Keratinocyte (primary cell): Measurements from ENCODE around the gene SEZ6L2. TPM values are rescaled to one million over a fixed set of nuclear protein-coding genes. Genes with fewer than 3 reads are reported as not detected.

ENCODE experiments used
- DNase-seq: peaks from one replicate; pipeline ENCODE4 v3.0.0-alpha.2; 2011; ENCODE audit warnings: low read depth, missing footprints, low spot score
- FAIRE-seq: peaks from 2 replicates; lab custom pipeline; 2011; peaks lifted over from hg19 to GRCh38; lab: Jason Lieb, UNC
- H2AFZ ChIP-seq: 2 replicates; pipeline ENCODE4 v1.6.0; 2012; ENCODE audit warnings: low read length, control low read depth, inconsistent platforms; ENCODE audit not compliant: control insufficient read depth
- H3K27ac ChIP-seq: 2 replicates; pipeline ENCODE4 v1.5.1; 2011; ENCODE audit warnings: low read length; ENCODE audit not compliant: control insufficient read depth, insufficient read depth
- H3K27me3 ChIP-seq: 3 replicates; pipeline ENCODE4 v1.6.0; 2011; ENCODE audit warnings: low read length; ENCODE audit not compliant: control insufficient read depth, insufficient read depth; ENCODE audit errors: extremely low read depth
- H3K36me3 ChIP-seq, 2 experiments: 2 replicates in 1 of 2; 3 replicates in 1 of 2; pipeline ENCODE4 v1.5.1; 2011; ENCODE audit warnings: low read length in 2 of 2, mild to moderate bottlenecking in 1 of 2; ENCODE audit not compliant: control insufficient read depth in 2 of 2, insufficient read depth in 2 of 2; ENCODE audit errors: extremely low read depth in 1 of 2
- H3K4me1 ChIP-seq: 3 replicates; pipeline ENCODE4 v1.5.1; 2011; ENCODE audit warnings: low read length; ENCODE audit not compliant: control insufficient read depth, insufficient read depth; ENCODE audit errors: extremely low read depth
- H3K4me2 ChIP-seq: 3 replicates; pipeline ENCODE4 v1.6.0; 2011; ENCODE audit warnings: low read depth, low read length; ENCODE audit not compliant: control insufficient read depth, insufficient read depth; ENCODE audit errors: extremely low read depth
- H3K4me3 ChIP-seq, 3 experiments: fragments of 200-600 bp in 1 of 3; sonication (generic) in 1 of 3; 2 replicates in 2 of 3; 3 replicates in 1 of 3; pipeline ENCODE4 v1.5.1; 2011 to 2016; ENCODE audit warnings: low read length in 3 of 3, mild to moderate bottlenecking in 3 of 3, control low read depth in 2 of 3, inconsistent platforms in 1 of 3, low read depth in 1 of 3, mixed read lengths in 1 of 3, mixed run types in 1 of 3, moderate library complexity in 1 of 3; ENCODE audit not compliant: control insufficient read depth in 2 of 3, insufficient read depth in 2 of 3; ENCODE audit errors: extremely low read depth in 1 of 3
- H3K79me2 ChIP-seq: 2 replicates; pipeline ENCODE4 v1.6.0; 2012; ENCODE audit warnings: low read length; ENCODE audit not compliant: control insufficient read depth, insufficient read depth
- H3K9ac ChIP-seq: 3 replicates; pipeline ENCODE4 v1.6.0; 2011; ENCODE audit warnings: low read length; ENCODE audit not compliant: control insufficient read depth, insufficient read depth; ENCODE audit errors: extremely low read depth
- H3K9me1 ChIP-seq: 3 replicates; pipeline ENCODE4 v1.6.0; 2011; ENCODE audit warnings: low read length; ENCODE audit not compliant: control insufficient read depth, insufficient read depth; ENCODE audit errors: extremely low read depth
- H3K9me3 ChIP-seq: 2 replicates; pipeline ENCODE4 v1.5.1; 2012; ENCODE audit warnings: low read depth, low read length; ENCODE audit not compliant: control insufficient read depth
- H4K20me1 ChIP-seq: 3 replicates; pipeline ENCODE4 v1.6.0; 2011; ENCODE audit warnings: low read length; ENCODE audit not compliant: control insufficient read depth, insufficient read depth; ENCODE audit errors: extremely low read depth
- CTCF ChIP-seq, 3 experiments: IDR thresholded peaks in 1 of 3; conservative IDR thresholded peaks in 1 of 3; optimal IDR thresholded peaks in 1 of 3; 2 replicates in 2 of 3; 3 replicates in 1 of 3; pipeline versions ENCODE3 to v1.5.1; 2011; ENCODE audit warnings: low read length in 3 of 3, mild to moderate bottlenecking in 3 of 3, moderate library complexity in 2 of 3, control low read depth in 1 of 3, inconsistent platforms in 1 of 3; ENCODE audit not compliant: insufficient read depth in 2 of 3; ENCODE audit errors: extremely low read depth in 1 of 3
- EZH2 ChIP-seq: IDR thresholded peaks from one replicate; pipeline ENCODE4 v1.6.1; 2012; ENCODE audit warnings: inconsistent platforms, mild to moderate bottlenecking, low read length, moderate library complexity
- dilution Hi-C: fragments of 300-500 bp; cut with MboI; formaldehyde crosslinking; loops from one replicate; pipeline ENCODE4 v1.7.0; 2020; ENCODE audit warnings: low sequenced_read_pairs; ENCODE audit not compliant: extremely low pct_ligation_motif_present
- polyA plus RNA-seq, 5 experiments: library from polyadenylated mRNA; depleted of rRNA in 3 of 5; stranded (reverse) in 3 of 5; stranded (forward) in 1 of 5; unstranded in 1 of 5; fragments of >200 nt; gene quantifications; 1 replicate in 1 of 5; 2 replicates in 3 of 5; 3 replicates in 1 of 5; pipeline versions ENCODE4 v1.2.1 to v1.2.3, GENCODE V29; 2011 to 2012; ENCODE audit warnings: missing spikeins in 2 of 5, low read depth in 1 of 5, low replicate concordance in 1 of 5

SEZ6L2 gene
- polyA plus RNA-seq, 1 donor (not counting 4 experiments of a cell fraction or from before 2014, with no cell fraction given), result 0.68 TPM

- FAIRE-seq (no peak), DNase-seq (no peak)
- H3K27me3 ChIP-seq, result no peaks in the 10 kb centered on the region
- H3K9ac ChIP-seq, result no peak overlapping the region
- H3K9me3 ChIP-seq, result no peaks in the 10 kb centered on the region
- H3K36me3 ChIP-seq, result peaks cover 23 to 48% of the 10 kb centered on the region in 2 experiments
- no peak overlapping the region for H2AFZ ChIP-seq
- H3K4me3 ChIP-seq, result no peak overlapping the region
- no peak overlapping the region for H3K4me2 ChIP-seq
- no peak overlapping the region for H3K27ac ChIP-seq
- no peaks in the 10 kb centered on the region for H3K4me1 ChIP-seq
- no peaks in the 10 kb centered on the region for H4K20me1 ChIP-seq
- no peaks in the 10 kb centered on the region for H3K9me1 ChIP-seq
- TF ChIP-seq EZH2 (no peak), CTCF (optimal IDR thresholded peaks at IDR 0.05 in 1 of 3, IDR thresholded peaks at IDR 0.05 in 1 of 3, conservative IDR thresholded peaks at IDR 0.05 in 1 of 3; ENCODE audit: extremely low read depth in 1 of 3, insufficient read depth in 2 of 3, low read length in 3 of 3) (no peak)
- dilution Hi-C loops, result no loop called here
- no peaks in the 10 kb centered on the region for H3K79me2 ChIP-seq
These were observed 57.7 kb downstream of the SEZ6L2 start for GRCh38 chr16:29841631-29842030.

GRCh38 chr16:29840240-29840639, 59.1 kb downstream of the SEZ6L2 start:
- no peak overlapping the region for H2AFZ ChIP-seq
- no peaks in the 10 kb centered on the region for H3K79me2 ChIP-seq
- no peak for TF ChIP-seq CTCF (optimal IDR thresholded peaks at IDR 0.05 in 1 of 3, IDR thresholded peaks at IDR 0.05 in 1 of 3, conservative IDR thresholded peaks at IDR 0.05 in 1 of 3; ENCODE audit: extremely low read depth in 1 of 3, insufficient read depth in 2 of 3, low read length in 3 of 3)
- TF ChIP-seq EZH2, result no peak
- H3K4me1 ChIP-seq, result no peaks in the 10 kb centered on the region
- H3K27ac ChIP-seq, result no peak overlapping the region
- H4K20me1 ChIP-seq, result no peaks in the 10 kb centered on the region
- H3K36me3 ChIP-seq, result peaks cover 18 to 43% of the 10 kb centered on the region in 2 experiments
- H3K4me3 ChIP-seq, result no peak overlapping the region
- H3K27me3 ChIP-seq, result no peaks in the 10 kb centered on the region
- H3K9ac ChIP-seq, result no peak overlapping the region
- no peak overlapping the region for H3K4me2 ChIP-seq
- FAIRE-seq (no peak), DNase-seq (no peak)
- H3K9me1 ChIP-seq, result no peaks in the 10 kb centered on the region
- dilution Hi-C loops, result no loop called here
- H3K9me3 ChIP-seq, result no peaks in the 10 kb centered on the region
